SK-N-SH treated with all-trans-retinoic acid at 6 μM for 48 hours (cell line): ENCODE results near the gene SLC2A4RG.

Experiments
- ATAC-seq: fragments of 200-7000 bp; cut with Tn5 transposase; 3 replicates; pipeline ENCODE4 v1.9.1; 2020; ENCODE audit warnings: mild to moderate bottlenecking, moderate library complexity
- ARNTL ChIP-seq: fragments of 450-650 bp; formaldehyde crosslinking; IDR thresholded peaks from 2 replicates; pipeline ENCODE4 v1.5.0; 2020; ENCODE audit warnings: low read depth, mild to moderate bottlenecking, moderate library complexity, borderline replicate concordance
- BACH2 ChIP-seq: fragments of 250-450 bp; sonication (Bioruptor Pico); IDR thresholded peaks from 2 replicates; pipeline ENCODE4 v1.9.0; 2021; ENCODE audit warnings: mild to moderate bottlenecking, borderline replicate concordance
- CREB5 ChIP-seq: fragments of 250-450 bp; sonication (Bioruptor Pico); IDR thresholded peaks from 2 replicates; pipeline ENCODE4 v1.5.1; 2020; ENCODE audit warnings: low read depth, mild to moderate bottlenecking, moderate library complexity
- CSDC2 ChIP-seq: fragments of 250-450 bp; sonication (Bioruptor Pico); IDR thresholded peaks from 2 replicates; pipeline ENCODE4 v1.5.0; 2020; ENCODE audit warnings: mild to moderate bottlenecking, moderate library complexity
- GLIS3 ChIP-seq: fragments of 250-450 bp; sonication (Bioruptor Pico); IDR thresholded peaks from 2 replicates; pipeline ENCODE4 v1.5.0; 2020; ENCODE audit warnings: mild to moderate bottlenecking, moderate library complexity
- ISL1 ChIP-seq: fragments of 250-450 bp; sonication (Bioruptor Pico); IDR thresholded peaks from 2 replicates; pipeline ENCODE4 v2.1.2; 2022; ENCODE audit warnings: mild to moderate bottlenecking, moderate library complexity
- OSR1 ChIP-seq: fragments of 250-450 bp; sonication (Bioruptor Pico); IDR thresholded peaks from 2 replicates; pipeline ENCODE4 v1.8.0; 2022; ENCODE audit warnings: moderate library complexity, mild to moderate bottlenecking, inconsistent platforms
- PATZ1 ChIP-seq: fragments of 250-450 bp; sonication (Bioruptor Pico); IDR thresholded peaks from 2 replicates; pipeline ENCODE4 v1.8.0; 2020; ENCODE audit warnings: mild to moderate bottlenecking, moderate library complexity, borderline replicate concordance
- POU6F1 ChIP-seq: fragments of 250-450 bp; sonication (Bioruptor Pico); IDR thresholded peaks from 2 replicates; pipeline ENCODE4 v1.8.0; 2021; ENCODE audit warnings: low read depth, mild to moderate bottlenecking, moderate library complexity, borderline replicate concordance
- PPARA ChIP-seq: fragments of 250-450 bp; sonication (Bioruptor Pico); IDR thresholded peaks from 2 replicates; pipeline ENCODE4 v1.5.0; 2020; ENCODE audit warnings: mild to moderate bottlenecking, borderline replicate concordance
- RARB ChIP-seq: fragments of 250-450 bp; sonication (Bioruptor Pico); IDR thresholded peaks from 2 replicates; pipeline ENCODE4 v1.8.0; 2021; ENCODE audit warnings: mild to moderate bottlenecking, moderate library complexity
- TCF4 ChIP-seq: fragments of 250-450 bp; sonication (Bioruptor Pico); IDR thresholded peaks from 2 replicates; pipeline ENCODE4 v1.8.0; 2021; ENCODE audit warnings: mild to moderate bottlenecking, moderate library complexity, borderline replicate concordance
- ZC3H10 ChIP-seq: fragments of 250-450 bp; sonication (Bioruptor Pico); IDR thresholded peaks from 2 replicates; pipeline ENCODE4 v1.5.1; 2021; ENCODE audit warnings: mild to moderate bottlenecking, moderate library complexity
- ZFP3 ChIP-seq: fragments of 250-450 bp; sonication (Bioruptor Pico); IDR thresholded peaks from 2 replicates; pipeline ENCODE4 v1.5.0; 2020; ENCODE audit warnings: mild to moderate bottlenecking, moderate library complexity
- ZNF565 ChIP-seq: fragments of 450-650 bp; formaldehyde crosslinking; conservative IDR thresholded peaks from 2 replicates; pipeline ENCODE4 v1.5.0; 2020; ENCODE audit warnings: low read depth, mild to moderate bottlenecking, moderate library complexity
- ZNF70 ChIP-seq: fragments of 450-650 bp; formaldehyde crosslinking; IDR thresholded peaks from 2 replicates; pipeline ENCODE4 v1.5.0; 2020; ENCODE audit warnings: mild to moderate bottlenecking, moderate library complexity
- ZNF8 ChIP-seq: fragments of 450-650 bp; formaldehyde crosslinking; IDR thresholded peaks from 2 replicates; pipeline ENCODE4 v1.5.0; 2020; ENCODE audit warnings: mild to moderate bottlenecking, moderate library complexity
- TF ChIP-seq, protein P1 (sequence below): fragments of 250-450 bp; sonication (Bioruptor Pico); IDR thresholded peaks from 2 replicates; pipeline ENCODE4 v1.5.1; 2021; ENCODE audit warnings: mild to moderate bottlenecking, moderate library complexity
- TF ChIP-seq, protein P2 (sequence below): fragments of 250-450 bp; sonication (Bioruptor Pico); IDR thresholded peaks from 2 replicates; pipeline ENCODE4 v1.5.0; 2020; ENCODE audit warnings: mild to moderate bottlenecking, moderate library complexity

Gene SLC2A4RG

DNA sequence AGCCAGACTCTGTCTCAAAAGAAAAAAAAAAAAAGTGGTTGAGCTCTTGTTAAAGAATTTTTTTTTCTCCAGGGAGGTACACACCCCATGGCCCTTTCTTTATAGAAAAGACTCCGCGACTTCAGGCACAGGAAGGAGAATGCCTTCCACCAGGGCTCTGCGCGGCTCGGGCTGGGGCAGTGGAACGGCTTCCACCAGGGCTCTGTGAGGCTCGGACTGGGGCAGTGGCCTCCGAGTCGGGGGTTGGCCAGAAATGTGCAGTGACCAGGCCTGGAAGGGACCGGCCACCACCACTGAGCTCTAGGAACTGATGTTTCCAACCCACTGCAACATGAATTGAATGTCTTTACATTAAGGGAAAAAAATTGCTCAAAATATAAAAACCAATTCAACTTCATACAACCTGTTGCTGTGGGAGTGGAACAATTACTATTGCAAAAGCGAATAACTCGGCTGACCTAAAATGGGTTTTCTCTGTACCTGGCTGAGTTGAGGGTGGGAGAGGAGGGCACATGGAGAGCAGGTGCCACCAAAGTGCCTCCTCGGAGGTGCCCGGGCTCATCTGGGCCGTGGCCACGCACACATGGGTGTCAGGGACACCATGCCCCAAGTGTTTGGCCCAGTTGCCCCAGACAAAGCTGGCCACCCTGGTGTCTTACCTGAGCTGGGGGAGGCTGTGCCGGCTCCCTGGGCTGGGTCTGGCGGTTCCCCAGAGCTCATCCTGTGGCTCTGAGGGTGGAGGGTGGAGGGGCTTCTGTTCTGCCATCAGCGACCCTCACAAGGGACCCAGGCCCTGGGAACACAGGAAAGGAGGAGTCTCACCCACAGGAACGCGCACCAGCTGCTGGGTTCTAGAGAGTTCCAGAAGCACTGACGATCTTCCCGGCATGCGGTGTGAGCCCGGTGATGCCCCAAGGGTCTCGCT, 29.3 kb downstream of the SLC2A4RG start:
- no peak for TF ChIP-seq OSR1 (CRISPR knock-in tag)
- ATAC-seq: no peak

GRCh38 chr20:63769891-63770474, 30.4 kb downstream of the SLC2A4RG start:
- no peak for ATAC-seq
- TF ChIP-seq GLIS3: no peak
- TF ChIP-seq OSR1 (CRISPR knock-in tag): no peak
- TF ChIP-seq ZFP3 (CRISPR knock-in tag): no peak
- TF ChIP-seq TCF4 (CRISPR knock-in tag): no peak
- TF ChIP-seq, protein P1, sequence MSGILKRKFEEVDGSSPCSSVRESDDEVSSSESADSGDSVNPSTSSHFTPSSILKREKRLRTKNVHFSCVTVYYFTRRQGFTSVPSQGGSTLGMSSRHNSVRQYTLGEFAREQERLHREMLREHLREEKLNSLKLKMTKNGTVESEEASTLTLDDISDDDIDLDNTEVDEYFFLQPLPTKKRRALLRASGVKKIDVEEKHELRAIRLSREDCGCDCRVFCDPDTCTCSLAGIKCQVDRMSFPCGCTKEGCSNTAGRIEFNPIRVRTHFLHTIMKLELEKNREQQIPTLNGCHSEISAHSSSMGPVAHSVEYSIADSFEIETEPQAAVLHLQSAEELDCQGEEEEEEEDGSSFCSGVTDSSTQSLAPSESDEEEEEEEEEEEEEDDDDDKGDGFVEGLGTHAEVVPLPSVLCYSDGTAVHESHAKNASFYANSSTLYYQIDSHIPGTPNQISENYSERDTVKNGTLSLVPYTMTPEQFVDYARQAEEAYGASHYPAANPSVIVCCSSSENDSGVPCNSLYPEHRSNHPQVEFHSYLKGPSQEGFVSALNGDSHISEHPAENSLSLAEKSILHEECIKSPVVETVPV: no peak
- no peak for TF ChIP-seq ARNTL
- no peak for TF ChIP-seq RARB (CRISPR knock-in tag)
- TF ChIP-seq CSDC2 (CRISPR knock-in tag): no peak
- TF ChIP-seq ZNF70: no peak
- TF ChIP-seq ZC3H10 (CRISPR knock-in tag): no peak
- TF ChIP-seq PPARA: no peak

DNA sequence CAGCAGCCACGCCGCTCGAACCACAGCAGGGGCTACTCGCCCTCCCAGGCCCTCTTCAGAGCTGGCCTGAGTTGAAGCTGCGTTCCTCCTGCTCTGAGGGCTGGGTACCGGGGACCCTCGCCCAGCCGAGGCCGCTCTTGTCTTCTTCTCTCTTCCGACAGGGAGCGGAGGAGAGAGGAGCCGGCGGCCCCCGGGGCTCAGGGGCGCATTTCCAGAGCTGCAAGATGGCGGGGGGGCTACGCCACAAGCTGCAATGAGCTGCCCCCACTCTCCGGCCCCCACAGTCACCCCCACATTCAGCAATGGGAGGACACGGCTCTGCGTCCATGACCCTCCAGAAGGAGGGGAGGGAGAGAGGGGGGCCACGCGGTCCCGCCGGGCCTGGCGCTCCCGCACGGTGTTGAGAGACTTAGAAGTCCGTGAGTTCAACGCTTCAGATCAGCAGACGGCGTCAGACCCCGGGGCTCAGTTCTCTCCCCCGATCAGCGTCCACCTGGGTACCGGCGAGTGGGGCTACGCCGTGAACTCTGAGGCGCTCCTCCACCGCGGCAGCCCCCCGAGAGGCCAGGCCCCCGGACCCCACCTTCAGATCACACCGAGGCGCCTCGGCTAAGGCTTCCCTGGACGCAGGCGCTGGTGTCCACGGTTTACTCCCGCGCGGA, 31.6 kb downstream of the SLC2A4RG start:
- no peak for ATAC-seq

More for the DNA sequence above, 31.6 kb downstream of the SLC2A4RG start:
- TF ChIP-seq ISL1 (CRISPR knock-in tag) (no peak), ZNF70 (no peak), ZNF565 (CRISPR knock-in tag) (no peak), GLIS3 (no peak), ZNF8 (CRISPR knock-in tag) (no peak), BACH2 (no peak), OSR1 (CRISPR knock-in tag) (no peak), CREB5 (CRISPR knock-in tag) (no peak), PPARA (no peak), POU6F1 (CRISPR knock-in tag) (no peak), ZC3H10 (CRISPR knock-in tag) (no peak), ZFP3 (CRISPR knock-in tag) (no peak), TCF4 (CRISPR knock-in tag) (no peak), ARNTL (no peak), PATZ1 (CRISPR knock-in tag) (no peak)
- TF ChIP-seq, protein P2, sequence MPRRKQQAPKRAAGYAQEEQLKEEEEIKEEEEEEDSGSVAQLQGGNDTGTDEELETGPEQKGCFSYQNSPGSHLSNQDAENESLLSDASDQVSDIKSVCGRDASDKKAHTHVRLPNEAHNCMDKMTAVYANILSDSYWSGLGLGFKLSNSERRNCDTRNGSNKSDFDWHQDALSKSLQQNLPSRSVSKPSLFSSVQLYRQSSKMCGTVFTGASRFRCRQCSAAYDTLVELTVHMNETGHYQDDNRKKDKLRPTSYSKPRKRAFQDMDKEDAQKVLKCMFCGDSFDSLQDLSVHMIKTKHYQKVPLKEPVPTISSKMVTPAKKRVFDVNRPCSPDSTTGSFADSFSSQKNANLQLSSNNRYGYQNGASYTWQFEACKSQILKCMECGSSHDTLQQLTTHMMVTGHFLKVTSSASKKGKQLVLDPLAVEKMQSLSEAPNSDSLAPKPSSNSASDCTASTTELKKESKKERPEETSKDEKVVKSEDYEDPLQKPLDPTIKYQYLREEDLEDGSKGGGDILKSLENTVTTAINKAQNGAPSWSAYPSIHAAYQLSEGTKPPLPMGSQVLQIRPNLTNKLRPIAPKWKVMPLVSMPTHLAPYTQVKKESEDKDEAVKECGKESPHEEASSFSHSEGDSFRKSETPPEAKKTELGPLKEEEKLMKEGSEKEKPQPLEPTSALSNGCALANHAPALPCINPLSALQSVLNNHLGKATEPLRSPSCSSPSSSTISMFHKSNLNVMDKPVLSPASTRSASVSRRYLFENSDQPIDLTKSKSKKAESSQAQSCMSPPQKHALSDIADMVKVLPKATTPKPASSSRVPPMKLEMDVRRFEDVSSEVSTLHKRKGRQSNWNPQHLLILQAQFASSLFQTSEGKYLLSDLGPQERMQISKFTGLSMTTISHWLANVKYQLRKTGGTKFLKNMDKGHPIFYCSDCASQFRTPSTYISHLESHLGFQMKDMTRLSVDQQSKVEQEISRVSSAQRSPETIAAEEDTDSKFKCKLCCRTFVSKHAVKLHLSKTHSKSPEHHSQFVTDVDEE: no peak
